ENCODE data around the gene INTS4. TPM values are rescaled to one million over a fixed set of nuclear protein-coding genes. Genes with fewer than 3 reads are reported as not detected.

The INTS4 gene
- total and polyA plus RNA-seq, 2 of the 8 experiments (the other 6 are each of a cell fraction or from before 2014, with no cell fraction given) = 27.0 to 31.3 TPM

- Histone ChIP-seq H3K79me1 (ENCODE audit: low read depth, low read length) (no peaks in the 10 kb centered on the region), H3K4me2 (ENCODE audit: insufficient read depth in 1 of 2, low read depth in 2 of 2, low read length in 2 of 2) (no peak overlapping the region), H3K4me3 (ENCODE audit: extremely low read depth in 1 of 4, insufficient read depth in 2 of 4, low read depth in 3 of 4, low read length in 4 of 4) (no peak overlapping the region), H2BK12ac (ENCODE audit: low read depth, low read length) (no peak overlapping the region), H3K18ac (ENCODE audit: extremely low read depth, low read length) (no peak overlapping the region), H3K9ac (replicated peaks in 1 of 4; ENCODE audit: extremely low read depth in 1 of 4, low read depth in 3 of 4, low read length in 3 of 4) (no peak overlapping the region), H3K23me2 (ENCODE audit: low read depth, low read length) (no peaks in the 10 kb centered on the region), H3K9me3 (ENCODE audit: insufficient read depth in 2 of 2, low read depth in 1 of 2, low read length in 1 of 2) (no peaks in the 10 kb centered on the region), H2BK5ac (ENCODE audit: low read depth, low read length) (no peak overlapping the region), H3K23ac (ENCODE audit: insufficient read length) (no peak overlapping the region), H2BK120ac (replicated peaks; ENCODE audit: low read depth, low read length) (no peak overlapping the region), H3K79me2 (ENCODE audit: control insufficient read depth in 1 of 2, insufficient read depth in 2 of 2, low read length in 2 of 2) (no peaks in the 10 kb centered on the region), H2BK15ac (ENCODE audit: low read length) (no peak overlapping the region), H3K36me3 (ENCODE audit: control insufficient read depth in 2 of 4, insufficient read depth in 4 of 4, low read length in 3 of 4) (no peaks in the 10 kb centered on the region), H3K27me3 (replicated peaks in 1 of 4; ENCODE audit: control insufficient read depth in 3 of 4, extremely low read depth in 1 of 4, insufficient read depth in 3 of 4, low read length in 3 of 4) (no peaks in the 10 kb centered on the region), H4K91ac (replicated peaks; ENCODE audit: insufficient read length, low read length) (no peak overlapping the region), H3K56ac (replicated peaks; ENCODE audit: insufficient read length, low read depth, low read length) (no peak overlapping the region), H4K5ac (ENCODE audit: insufficient read length, low read depth, low read length) (no peak overlapping the region), H3K4ac (replicated peaks; ENCODE audit: insufficient read length, low read depth, low read length) (no peak overlapping the region), H4K8ac (ENCODE audit: extremely low read depth, insufficient read depth, low read length) (no peak overlapping the region), H2AFZ (ENCODE audit: low read length) (no peak overlapping the region), H3K14ac (ENCODE audit: insufficient read length) (no peak overlapping the region), H2BK20ac (ENCODE audit: low read length) (no peak overlapping the region), H3K27ac (ENCODE audit: low read depth, low read length) (no peak overlapping the region), H4K20me1 (replicated peaks in 1 of 2; ENCODE audit: control insufficient read depth in 1 of 2, insufficient read depth in 2 of 2, low read length in 2 of 2) (no peaks in the 10 kb centered on the region), H2AK5ac (ENCODE audit: low read depth, low read length) (no peak overlapping the region), H3K4me1 (replicated peaks in 1 of 4; ENCODE audit: control insufficient read depth in 3 of 4, insufficient read depth in 4 of 4, low read length in 3 of 4) (peaks cover 0 to 7% (median 3%) of the 10 kb centered on the region in 4 experiments; a peak in 3 of 7 replicates)
- CTCF ChIA-PET (ENCODE audit: partially characterized antibody) = interaction anchor here (0.9 to 9.0 kb wide), 3 partner anchors 7 to 39 kb away, joined by 3 to 92 read pairs (median 4); no protein-coding TSS in a partner anchor
- POLR2A ChIA-PET (ENCODE audit: partially characterized antibody) = no interaction called here
- no peak for DNase-seq (ENCODE audit: low read depth in 1 of 2, low spot score in 2 of 2)
- TF ChIP-seq SIX5 (IDR thresholded peaks at IDR 0.05; ENCODE audit: low read depth, low read length) (no peak), POLR2A (IDR thresholded peaks at IDR 0.05; ENCODE audit: control extremely low read depth in 1 of 2, low read depth in 2 of 2, low read length in 2 of 2) (no peak), KDM1A (IDR thresholded peaks at IDR 0.05; ENCODE audit: borderline replicate concordance, low read length) (no peak), TCF12 (IDR thresholded peaks at IDR 0.05; ENCODE audit: low read depth, low read length) (no peak), CTBP2 (IDR thresholded peaks at IDR 0.05; ENCODE audit: borderline replicate concordance, insufficient read depth, insufficient read length, low read length) (no peak), SIRT6 (IDR thresholded peaks at IDR 0.05; ENCODE audit: low read length) (no peak), FOSL1 (IDR thresholded peaks at IDR 0.05; ENCODE audit: insufficient read depth, low read depth, low read length) (no peak), BACH1 (IDR thresholded peaks at IDR 0.05; ENCODE audit: low read length) (no peak), PHF8 (conservative IDR thresholded peaks at IDR 0.05; ENCODE audit: low read depth, low read length) (no peak), JUN (IDR thresholded peaks at IDR 0.05; ENCODE audit: low read depth, low read length) (no peak), CBX5 (IDR thresholded peaks at IDR 0.05; ENCODE audit: low read depth, low read length) (no peak), CHD1 (IDR thresholded peaks at IDR 0.05; ENCODE audit: low read depth, low read length) (no peak), ATF3 (IDR thresholded peaks at IDR 0.05; ENCODE audit: insufficient read depth, low read depth, low read length) (no peak)
- WGBS, 2 experiments (ENCODE audit: extremely low coverage in 1 of 2, insufficient coverage in 1 of 2, insufficient read length in 1 of 2, insufficient replicate concordance in 2 of 2, low coverage in 1 of 2, low lambda C conversion rate in 2 of 2, missing lambda C conversion rate in 1 of 2) = 81% methylated on average over 9 of the region's 9 CpGs; no CpG with 5 or more reads in 1 of the 2 experiments
- FAIRE-seq = no peak
Measured at GRCh38 chr11:78037825-78038620, 43.6 kb upstream of the INTS4 start.
